ENCODE results near the gene SLC35G6.
"Not testable (repeated sequence)": the region's sequence is repeated elsewhere in the genome, so short reads cannot be mapped to it uniquely, and the experiment has no call there.

SLC35G6 gene

DNA sequence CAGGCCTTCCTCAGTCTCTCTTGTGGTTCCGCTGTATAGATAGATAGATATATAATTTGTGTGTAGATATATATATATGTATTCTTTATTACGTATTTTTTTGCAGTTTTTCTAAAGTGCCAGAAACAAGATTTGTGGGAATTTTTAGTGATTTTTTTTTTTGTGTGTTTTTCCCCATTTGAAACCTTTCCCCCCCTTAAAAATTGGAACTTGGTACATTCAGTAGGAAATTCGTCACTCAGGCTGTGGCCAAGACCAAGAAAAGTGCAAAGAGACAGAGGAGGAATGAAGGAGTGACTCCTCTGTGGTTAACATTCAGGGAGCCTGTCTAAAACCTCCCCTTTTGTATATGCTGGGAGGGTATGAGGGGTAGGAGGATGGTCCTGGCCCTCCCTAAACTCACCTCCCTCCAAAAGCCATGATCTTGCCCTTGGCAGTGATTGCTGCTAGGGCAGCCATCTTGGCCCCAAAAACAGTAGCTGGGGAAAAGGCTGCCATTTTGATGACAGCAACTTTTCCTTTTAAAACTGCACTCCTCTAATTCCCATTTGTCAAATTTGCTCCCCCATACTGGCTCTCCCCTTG is 21.2 kb upstream of the SLC35G6 start:
- no peak overlapping the region for H3K4me3 ChIP-seq (ENCODE audit: low read depth, low read length)

GRCh38 chr17:7460850-7461660 is 20.2 kb upstream of the SLC35G6 start:
- no peak overlapping the region for H3K4me3 ChIP-seq (ENCODE audit: low read depth, low read length)

- no peak overlapping the region for H3K4me3 ChIP-seq (ENCODE audit: low read depth, low read length)
These were observed 18.5 kb upstream of the SLC35G6 start for GRCh38 chr17:7462474-7463371.

DNA sequence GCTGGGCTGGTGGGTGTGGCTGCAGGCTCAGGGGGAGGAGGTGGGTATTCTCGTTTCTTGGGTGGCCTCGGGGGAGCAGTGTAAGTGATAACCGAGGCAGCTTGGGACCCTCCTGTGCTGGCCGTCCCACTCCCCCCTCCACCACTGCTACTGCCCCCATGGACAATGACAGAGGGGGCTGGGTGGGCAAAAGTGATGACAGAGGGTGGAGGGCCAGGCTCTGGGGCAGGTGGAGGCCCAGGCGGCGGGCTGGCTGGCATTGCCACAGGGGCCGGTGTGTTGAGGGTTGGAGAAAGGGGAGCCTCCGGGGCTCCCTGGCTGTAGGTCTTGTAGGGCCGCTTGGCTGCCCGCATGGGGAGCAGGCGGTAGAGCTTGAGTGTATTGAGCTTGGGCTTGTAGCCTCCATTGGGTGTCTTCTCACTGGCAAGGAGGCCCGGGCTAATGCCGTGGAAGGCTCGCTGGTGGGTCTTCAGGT is 17.8 kb upstream of the SLC35G6 start:
- no peak overlapping the region for H3K4me3 ChIP-seq (ENCODE audit: low read depth, low read length)

- H3K4me3 ChIP-seq (ENCODE audit: low read depth, low read length): no peak overlapping the region
These were observed 17.2 kb upstream of the SLC35G6 start for GRCh38 chr17:7464081-7464480.

GRCh38 chr17:7465597-7466275 is 15.5 kb upstream of the SLC35G6 start:
- no peak overlapping the region for H3K4me3 ChIP-seq (ENCODE audit: low read depth, low read length)

GRCh38 chr17:7466318-7466638 is 15.0 kb upstream of the SLC35G6 start:
- H3K4me3 ChIP-seq (ENCODE audit: low read depth, low read length): no peak overlapping the region

DNA sequence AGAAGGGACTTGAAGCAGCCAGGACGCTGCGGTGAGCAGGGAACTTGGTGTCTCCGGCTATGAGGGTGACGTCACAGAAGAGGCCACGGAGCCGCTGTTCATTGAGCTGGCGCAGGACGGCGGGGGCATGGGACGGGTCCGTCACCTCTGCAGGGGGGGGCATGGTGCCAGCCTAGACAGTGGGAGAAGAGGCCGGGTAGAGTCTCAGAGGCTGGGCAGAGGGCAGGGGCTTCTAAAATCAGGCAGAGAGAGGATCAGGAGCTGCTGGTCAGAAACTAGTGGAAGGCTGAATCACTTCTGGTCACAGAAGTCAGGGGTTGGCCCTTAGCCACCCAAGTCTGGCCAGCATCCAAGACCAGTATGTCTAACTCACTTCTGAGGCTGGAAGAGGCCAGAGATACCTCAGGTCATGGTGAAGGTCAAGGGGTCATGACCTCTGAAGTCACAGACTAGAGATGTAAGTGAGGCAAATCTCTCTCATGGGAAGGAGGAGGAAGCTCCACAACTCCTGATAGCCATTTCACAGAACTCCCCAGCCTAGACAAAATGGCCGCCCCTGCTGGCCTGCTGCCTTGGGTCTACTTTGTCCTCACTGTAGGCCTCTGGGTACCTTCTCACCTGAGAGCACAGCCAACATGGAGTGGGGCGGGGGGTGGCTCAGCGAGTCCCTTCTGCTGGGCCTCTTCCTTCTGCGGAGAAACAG is 14.5 kb upstream of the SLC35G6 start:
- no peak overlapping the region for H3K4me3 ChIP-seq (ENCODE audit: low read depth, low read length)

DNA sequence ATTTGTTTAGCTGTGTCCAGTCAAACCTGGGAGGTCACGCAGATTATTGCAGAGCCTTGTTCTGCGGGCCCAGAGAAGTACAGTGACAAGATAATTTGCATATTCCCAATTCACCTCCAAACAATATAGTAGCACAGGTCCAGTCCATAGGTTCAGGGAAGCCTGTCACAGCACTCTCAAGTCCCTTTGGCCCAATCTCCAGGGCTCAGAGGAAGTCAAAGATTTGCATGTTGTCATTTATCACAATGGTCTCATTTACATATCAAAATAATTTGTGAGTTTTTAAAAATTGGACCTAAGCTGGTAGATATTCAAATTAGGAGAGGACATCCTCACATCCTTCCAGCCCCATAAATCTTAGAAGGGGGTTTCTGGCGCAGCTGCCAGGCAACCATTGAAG is 13.7 kb upstream of the SLC35G6 start:
- H3K4me3 ChIP-seq (ENCODE audit: low read depth, low read length): no peak overlapping the region

GRCh38 chr17:7468290-7468689 is 13.0 kb upstream of the SLC35G6 start:
- no peak overlapping the region for H3K4me3 ChIP-seq (ENCODE audit: low read depth, low read length)

DNA sequence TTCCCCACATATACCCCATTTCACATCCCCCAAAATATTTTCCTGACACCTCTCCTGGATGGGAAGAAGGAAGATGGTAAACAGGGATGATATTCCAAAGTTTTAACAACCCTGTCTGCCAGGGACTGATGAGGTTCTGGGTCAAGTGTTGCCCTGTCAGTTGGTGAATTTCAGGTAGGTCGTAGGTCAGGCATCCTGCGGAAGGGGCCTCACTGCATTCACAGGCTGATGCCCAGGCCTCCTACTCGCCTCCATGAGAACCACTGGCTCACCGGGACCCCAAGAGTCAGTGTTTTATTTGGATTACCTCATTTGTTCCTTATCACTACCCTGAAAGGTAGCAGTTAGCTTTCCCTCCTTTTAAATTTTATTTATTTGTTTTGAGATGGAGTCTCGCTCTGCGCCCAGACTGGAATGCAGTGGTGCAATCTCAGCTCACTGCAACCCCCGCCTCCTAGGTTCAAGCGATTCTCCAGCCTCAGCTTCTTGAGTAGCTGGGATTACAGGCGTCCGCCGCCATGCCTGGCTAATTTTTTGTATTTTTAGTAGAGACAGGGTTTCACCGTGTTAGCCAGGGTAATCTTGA is 12.3 kb upstream of the SLC35G6 start:
- H3K4me3 ChIP-seq (ENCODE audit: low read depth, low read length): no peak overlapping the region

- not testable (repeated sequence) for H3K4me3 ChIP-seq (ENCODE audit: low read depth, low read length)
These were observed 11.4 kb upstream of the SLC35G6 start for GRCh38 chr17:7469843-7470242.

- H3K4me3 ChIP-seq (ENCODE audit: low read depth, low read length): not testable (repeated sequence)
These were observed 10.7 kb upstream of the SLC35G6 start for GRCh38 chr17:7470457-7470973.

DNA sequence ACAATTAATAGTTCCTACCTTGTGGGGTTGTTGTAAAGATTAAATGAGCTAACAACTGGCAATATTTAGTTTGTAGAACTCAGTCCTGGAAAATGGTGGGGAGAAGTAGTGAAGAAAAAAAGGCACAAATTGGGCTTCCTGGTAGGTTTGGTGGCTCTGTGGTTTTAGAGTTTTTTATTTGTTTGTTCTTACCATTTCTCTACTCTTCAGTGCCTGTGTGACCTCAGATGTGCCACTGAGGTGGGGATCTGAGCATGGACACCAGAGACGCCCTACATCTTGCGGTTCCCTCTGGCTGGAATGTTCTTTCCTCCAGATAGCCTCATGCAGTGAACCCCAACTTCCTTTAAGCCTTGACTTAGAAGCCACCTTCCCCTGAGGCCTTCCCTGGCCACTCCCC is 9.5 kb upstream of the SLC35G6 start:
- H3K4me3 ChIP-seq (ENCODE audit: low read depth, low read length): no peak overlapping the region

- not testable (repeated sequence) for H3K4me3 ChIP-seq (ENCODE audit: low read depth, low read length)
These were observed 6.5 kb upstream of the SLC35G6 start for GRCh38 chr17:7474767-7475166.

DNA sequence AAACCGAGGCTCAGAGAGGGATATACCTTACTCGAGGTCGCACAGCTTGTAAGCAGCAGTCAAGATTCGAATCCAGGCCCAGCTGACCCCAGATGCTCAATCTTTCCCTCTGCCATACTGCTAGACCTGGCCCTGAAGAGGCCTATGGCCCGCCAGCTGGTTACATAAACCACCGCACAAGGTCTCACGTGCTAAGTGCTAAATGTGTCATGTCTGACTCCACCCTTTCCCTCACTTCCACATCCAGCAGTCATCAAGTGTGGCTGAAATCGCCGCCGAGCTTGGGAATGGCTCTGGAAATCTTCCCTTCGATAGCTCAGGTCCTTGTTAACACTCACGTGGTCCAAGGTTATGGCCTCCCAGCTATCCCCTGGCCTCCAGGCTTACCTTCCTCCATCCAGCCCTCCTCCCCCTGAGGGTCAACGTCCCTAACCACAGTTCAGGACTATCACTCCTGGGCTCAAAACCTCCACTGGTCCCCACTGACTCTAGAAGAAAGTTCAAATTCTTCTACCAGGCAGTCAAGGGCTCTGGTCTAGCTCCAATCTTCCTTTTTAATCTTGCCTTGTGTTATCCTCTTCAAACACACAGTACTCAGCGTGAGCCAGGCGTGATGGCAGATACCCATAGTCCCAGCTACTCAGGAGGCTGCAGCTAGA is 5.4 kb upstream of the SLC35G6 start:
- no peak overlapping the region for H3K4me3 ChIP-seq (ENCODE audit: low read depth, low read length)

- no peak overlapping the region for H3K4me3 ChIP-seq (ENCODE audit: low read depth, low read length)
These were observed 4.8 kb upstream of the SLC35G6 start for GRCh38 chr17:7476494-7476893.

DNA sequence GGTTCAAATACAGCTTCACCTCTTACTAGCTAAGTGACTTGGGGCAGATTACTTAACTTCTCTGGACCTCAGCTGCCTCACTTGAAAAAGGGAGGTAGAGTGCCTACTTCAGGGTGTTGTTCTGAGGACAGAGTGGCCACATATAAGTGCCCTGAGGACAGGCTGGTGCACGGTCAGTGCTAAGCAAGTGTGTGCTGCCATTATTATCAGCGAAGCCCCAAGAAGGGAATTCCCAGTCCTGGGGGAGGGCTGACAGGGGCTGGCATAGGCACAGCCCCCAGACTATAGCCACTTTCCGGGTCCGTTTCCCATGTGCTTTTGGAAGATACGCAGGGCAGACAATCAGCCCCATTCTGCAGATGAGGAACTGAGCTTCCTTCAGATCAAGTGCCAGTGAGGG is 4.3 kb upstream of the SLC35G6 start:
- no peak overlapping the region for H3K4me3 ChIP-seq (ENCODE audit: low read depth, low read length)
